Activated naive CD4-positive, alpha-beta T cell treated with anti-CD3 and anti-CD28 coated beads for 36 hours (primary cell): ENCODE data around the gene KDM4B. TPM values are rescaled to one million over a fixed set of nuclear protein-coding genes. Genes with fewer than 3 reads are reported as not detected.
A peak's percentile ranks its signal among the peaks of the same experiment; 100 is the strongest.
"Not testable (repeated sequence)": the region's sequence is repeated elsewhere in the genome, so short reads cannot be mapped to it uniquely, and the experiment has no call there.

Experiments used
- CTCF ChIA-PET: fragments of 350-600 bp; sonication (Branson Sonifier 250); formaldehyde crosslinking; loops from one replicate; lab custom pipeline; 2021; ENCODE audit warnings: antibody characterized with exemption; lab: Charles Lee
- DNase-seq: peaks from one replicate; pipeline ENCODE4 v3.0.0-alpha.2; 2020
- H3K27ac Mint-ChIP-seq: one replicate; pipeline ENCODE4 v1.8.0; 2021; ENCODE audit warnings: mild to moderate bottlenecking, mixed read lengths
- H3K27me3 Mint-ChIP-seq: one replicate; pipeline ENCODE4 v1.8.0; 2021; ENCODE audit warnings: low read depth, mixed read lengths
- H3K36me3 Mint-ChIP-seq: one replicate; pipeline ENCODE4 v1.8.0; 2021; ENCODE audit warnings: low read depth, mixed read lengths
- H3K4me1 Mint-ChIP-seq: one replicate; pipeline ENCODE4 v1.8.0; 2021; ENCODE audit warnings: low read depth, mixed read lengths
- H3K4me3 Mint-ChIP-seq: one replicate; pipeline ENCODE4 v1.8.0; 2021; ENCODE audit warnings: mild to moderate bottlenecking, moderate library complexity, mixed read lengths
- H3K9me3 Mint-ChIP-seq: one replicate; pipeline ENCODE4 v1.8.0; 2021; ENCODE audit warnings: mixed read lengths
- intact Hi-C: fragments of 100-400 bp; cut with micrococcal nuclease; formaldehyde crosslinking; loops from one replicate; pipeline ENCODE4 v1.15.1; 2023
- total RNA-seq, 2 experiments: library from RNA; stranded (reverse); gene quantifications; one replicate each; pipeline ENCODE4 v1.2.3, GENCODE V29; 2021

The KDM4B gene
- total RNA-seq, 2 experiments from 2014 or later: 10.5 to 12.7 TPM

GRCh38 chr19:5152013-5152763 lies 183.3 kb downstream of the KDM4B start:
- Mint-ChIP-seq H3K4me3 (no peak overlapping the region), H3K4me1 (no peaks in the 10 kb centered on the region), H3K36me3 (peaks cover 4% of the 10 kb centered on the region), H3K27ac (no peak overlapping the region), H3K27me3 (no peaks in the 10 kb centered on the region), H3K9me3 (peaks cover 5% of the 10 kb centered on the region)
- CTCF ChIA-PET: interaction anchor here (0.9 kb wide), 1 partner anchor 74 kb away, joined by 3 read pairs; no protein-coding TSS in a partner anchor
- no peak for DNase-seq
- intact Hi-C loops: no loop called here

- Mint-ChIP-seq H3K36me3 (peaks cover 3% of the 10 kb centered on the region), H3K27me3 (no peaks in the 10 kb centered on the region), H3K27ac (no peak overlapping the region), H3K9me3 (peaks cover 9% of the 10 kb centered on the region), H3K4me1 (no peaks in the 10 kb centered on the region), H3K4me3 (no peak overlapping the region)
- CTCF ChIA-PET: interaction anchor here (0.9 kb wide), 1 partner anchor 73 kb away, joined by 3 read pairs; no protein-coding TSS in a partner anchor
- intact Hi-C loops: no loop called here
- DNase-seq: no peak
Measured at GRCh38 chr19:5152767-5153532, 184.0 kb downstream of the KDM4B start.

GRCh38 chr19:5153601-5154128 lies 184.8 kb downstream of the KDM4B start:
- H3K36me3 Mint-ChIP-seq: peaks cover 3% of the 10 kb centered on the region
- H3K27ac Mint-ChIP-seq: no peak overlapping the region
- CTCF ChIA-PET: interaction anchor here (0.9 kb wide), 1 partner anchor 105 kb away, joined by 4 read pairs; no protein-coding TSS in a partner anchor
- H3K9me3 Mint-ChIP-seq: peaks cover 13% of the 10 kb centered on the region
- no peak for DNase-seq
- intact Hi-C loops: no loop called here
- H3K4me1 Mint-ChIP-seq: no peaks in the 10 kb centered on the region
- H3K4me3 Mint-ChIP-seq: no peak overlapping the region
- H3K27me3 Mint-ChIP-seq: no peaks in the 10 kb centered on the region

GRCh38 chr19:5154129-5154798 lies 185.4 kb downstream of the KDM4B start:
- peak; percentile 64 for DNase-seq
- H3K4me3 Mint-ChIP-seq: no peak overlapping the region
- H3K4me1 Mint-ChIP-seq: no peaks in the 10 kb centered on the region
- peaks cover 18% of the 10 kb centered on the region for H3K9me3 Mint-ChIP-seq
- H3K36me3 Mint-ChIP-seq: peaks cover 1% of the 10 kb centered on the region
- intact Hi-C loops: no loop called here
- H3K27ac Mint-ChIP-seq: no peak overlapping the region
- CTCF ChIA-PET: interaction anchor here (0.6 to 1.0 kb wide), 3 partner anchors 16 to 486 kb away, joined by 3 to 4 read pairs (median 3); no protein-coding TSS in a partner anchor
- no peaks in the 10 kb centered on the region for H3K27me3 Mint-ChIP-seq

- Mint-ChIP-seq H3K27ac (no peak overlapping the region), H3K4me3 (no peak overlapping the region), H3K9me3 (peaks cover 19% of the 10 kb centered on the region), H3K27me3 (no peaks in the 10 kb centered on the region), H3K36me3 (peaks cover 1% of the 10 kb centered on the region), H3K4me1 (no peaks in the 10 kb centered on the region)
- intact Hi-C loops: no loop called here
- no peak for DNase-seq
- CTCF ChIA-PET: interaction anchor here (0.6 to 1.0 kb wide), 3 partner anchors 17 to 487 kb away, joined by 3 to 4 read pairs (median 3); no protein-coding TSS in a partner anchor
Measured at GRCh38 chr19:5154799-5155426, 186.0 kb downstream of the KDM4B start.

- no peaks in the 10 kb centered on the region for H3K4me1 Mint-ChIP-seq
- DNase-seq: no peak
- CTCF ChIA-PET: interaction anchor here (0.8 kb wide), 1 partner anchor 342 kb away, joined by 3 read pairs; no protein-coding TSS in a partner anchor
Measured at GRCh38 chr19:5155586-5156210, 186.8 kb downstream of the KDM4B start.

GRCh38 chr19:5156231-5156986 lies 187.5 kb downstream of the KDM4B start:
- Mint-ChIP-seq H3K36me3 (peaks cover 1% of the 10 kb centered on the region), H3K27me3 (no peaks in the 10 kb centered on the region), H3K4me1 (no peaks in the 10 kb centered on the region), H3K9me3 (peaks cover 19% of the 10 kb centered on the region), H3K27ac (no peak overlapping the region), H3K4me3 (no peak overlapping the region)
- CTCF ChIA-PET: interaction anchor here (0.8 kb wide), 1 partner anchor 343 kb away, joined by 3 read pairs; no protein-coding TSS in a partner anchor
- no peak for DNase-seq
- intact Hi-C loops: no loop called here

More at GRCh38 chr19:5155586-5156210, 186.8 kb downstream of the KDM4B start:
- no peak overlapping the region for H3K27ac Mint-ChIP-seq
- H3K36me3 Mint-ChIP-seq: peaks cover 1% of the 10 kb centered on the region
- H3K9me3 Mint-ChIP-seq: peaks cover 19% of the 10 kb centered on the region
- intact Hi-C loops: no loop called here
- no peak overlapping the region for H3K4me3 Mint-ChIP-seq
- H3K27me3 Mint-ChIP-seq: no peaks in the 10 kb centered on the region

GRCh38 chr19:5157186-5157585 lies 188.3 kb downstream of the KDM4B start:
- Mint-ChIP-seq H3K27me3 (no peaks in the 10 kb centered on the region), H3K9me3 (peaks cover 19% of the 10 kb centered on the region), H3K36me3 (peaks cover 1% of the 10 kb centered on the region), H3K4me3 (no peak overlapping the region), H3K27ac (no peak overlapping the region), H3K4me1 (no peaks in the 10 kb centered on the region)
- intact Hi-C loops: no loop called here
- DNase-seq: no peak
- CTCF ChIA-PET: no interaction called here

GRCh38 chr19:5158549-5159134 lies 189.7 kb downstream of the KDM4B start:
- intact Hi-C loops, H3K36me3 Mint-ChIP-seq, H3K27ac Mint-ChIP-seq, H3K4me1 Mint-ChIP-seq, H3K27me3 Mint-ChIP-seq, H3K4me3 Mint-ChIP-seq, CTCF ChIA-PET: not testable (repeated sequence)
- peaks cover 19% of the 10 kb centered on the region for H3K9me3 Mint-ChIP-seq
- peak; percentile 28 for DNase-seq

- peaks cover 19% of the 10 kb centered on the region for H3K9me3 Mint-ChIP-seq
- CTCF ChIA-PET, intact Hi-C loops, DNase-seq, H3K4me1 Mint-ChIP-seq, H3K4me3 Mint-ChIP-seq, H3K36me3 Mint-ChIP-seq, H3K27ac Mint-ChIP-seq, H3K27me3 Mint-ChIP-seq: not testable (repeated sequence)
Measured at GRCh38 chr19:5160158-5160795, 191.4 kb downstream of the KDM4B start.
